Skeletal muscle satellite cell (primary cell): ENCODE results near the gene KCTD10.
A peak's percentile ranks its signal among the peaks of the same experiment; 100 is the strongest.

Experiments
- H3K27me3 ChIP-seq: 2 replicates; pipeline ENCODE4 v1.7.0; 2013; ENCODE audit warnings: low read length; ENCODE audit not compliant: control insufficient read depth, insufficient read depth
- H3K36me3 ChIP-seq: 2 replicates; pipeline ENCODE4 v1.7.0; 2013; ENCODE audit warnings: mild to moderate bottlenecking, control low read depth, low read length; ENCODE audit not compliant: insufficient read depth
- H3K4me1 ChIP-seq: 2 replicates; pipeline ENCODE4 v1.7.0; 2013; ENCODE audit warnings: low read length; ENCODE audit not compliant: control insufficient read depth, insufficient read depth
- H3K4me2 ChIP-seq: 2 replicates; pipeline ENCODE4 v1.7.0; 2013; ENCODE audit warnings: mild to moderate bottlenecking, low read length
- H3K4me3 ChIP-seq: 2 replicates; pipeline ENCODE4 v1.7.0; 2013; ENCODE audit warnings: low read length
- H3K9ac ChIP-seq: 2 replicates; pipeline ENCODE4 v1.7.0; 2013; ENCODE audit warnings: mild to moderate bottlenecking, low read depth, low read length, moderate library complexity
- H3K9me3 ChIP-seq: replicated peaks from 2 replicates; pipeline ENCODE4 v1.7.0; 2013; ENCODE audit warnings: mild to moderate bottlenecking, control low read depth, low read length

Gene KCTD10

DNA sequence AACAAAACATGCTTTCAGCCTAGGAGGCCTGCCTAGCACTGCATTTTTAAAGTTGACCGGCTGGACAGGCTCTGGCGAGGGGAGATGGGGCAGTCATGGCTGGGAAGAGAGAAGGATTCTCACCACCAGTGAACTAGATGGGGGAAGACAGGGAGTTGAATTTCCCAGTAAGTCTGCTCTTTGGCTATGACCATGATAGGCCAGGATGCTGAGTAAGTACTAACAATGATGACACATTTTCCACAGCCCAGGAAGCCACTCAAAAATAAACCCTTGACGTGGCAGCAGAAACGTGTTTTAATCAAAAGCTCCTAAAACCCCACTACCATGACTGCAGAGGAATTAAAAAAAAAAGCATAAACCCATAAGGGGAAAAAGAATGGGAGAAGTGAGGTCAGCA is 19.0 kb downstream of the KCTD10 start:
- H3K4me2 ChIP-seq = peak overlapping the region; percentile 48
- peaks cover 50% of the 10 kb centered on the region for H3K4me1 ChIP-seq
- no peak overlapping the region for H3K4me3 ChIP-seq
- H3K9me3 ChIP-seq = no peaks in the 10 kb centered on the region
- peaks cover 76% of the 10 kb centered on the region for H3K36me3 ChIP-seq
- no peaks in the 10 kb centered on the region for H3K27me3 ChIP-seq
- H3K9ac ChIP-seq = peak overlapping the region; percentile 49

DNA sequence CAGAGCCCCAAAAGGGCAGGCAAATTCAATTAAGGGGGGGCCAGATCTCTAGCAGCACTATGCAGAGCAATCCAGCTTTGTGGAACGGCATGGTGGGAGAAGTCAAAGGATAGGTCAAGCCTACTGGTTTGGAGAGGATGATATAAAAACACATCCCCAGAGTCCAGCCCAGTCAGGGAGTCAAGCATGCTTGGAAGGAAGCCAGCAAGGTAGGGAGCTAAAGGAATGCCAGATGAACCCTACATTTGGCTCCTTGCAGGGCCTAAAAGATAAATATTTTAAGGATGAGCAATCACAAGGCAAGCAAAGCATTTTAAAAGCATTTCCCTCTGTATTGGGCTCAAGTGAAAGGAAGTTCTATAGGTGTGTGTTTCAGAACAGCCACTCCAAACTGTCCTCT is 21.4 kb downstream of the KCTD10 start:
- Histone ChIP-seq H3K27me3 (no peaks in the 10 kb centered on the region), H3K36me3 (peaks cover 93% of the 10 kb centered on the region), H3K4me3 (no peak overlapping the region), H3K4me2 (no peak overlapping the region), H3K9me3 (no peaks in the 10 kb centered on the region), H3K9ac (no peak overlapping the region), H3K4me1 (peaks cover 27% of the 10 kb centered on the region)

DNA sequence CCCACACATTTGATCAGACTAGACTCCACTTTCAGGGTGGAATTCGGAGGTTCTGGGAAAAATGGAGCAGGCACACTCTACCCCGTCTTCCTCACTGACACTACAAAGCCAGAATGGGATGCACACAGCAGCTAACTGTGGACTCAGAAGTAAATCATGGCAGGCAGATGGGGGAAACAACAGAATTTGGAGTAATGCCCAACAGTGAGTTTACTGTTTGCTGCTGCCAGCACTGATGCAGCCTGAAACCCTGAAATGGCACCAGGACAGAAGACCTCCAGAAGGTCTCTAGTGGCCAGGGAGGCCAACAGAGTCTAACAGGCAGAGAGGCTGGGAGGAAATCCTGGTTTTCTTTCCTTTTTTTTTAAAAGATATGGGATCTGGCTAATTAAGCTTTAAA is 24.6 kb downstream of the KCTD10 start:
- Histone ChIP-seq H3K4me2 (no peak overlapping the region), H3K4me3 (no peak overlapping the region), H3K9me3 (no peaks in the 10 kb centered on the region), H3K27me3 (no peaks in the 10 kb centered on the region), H3K36me3 (peaks cover 91% of the 10 kb centered on the region), H3K9ac (no peak overlapping the region), H3K4me1 (peaks cover 7% of the 10 kb centered on the region)

DNA sequence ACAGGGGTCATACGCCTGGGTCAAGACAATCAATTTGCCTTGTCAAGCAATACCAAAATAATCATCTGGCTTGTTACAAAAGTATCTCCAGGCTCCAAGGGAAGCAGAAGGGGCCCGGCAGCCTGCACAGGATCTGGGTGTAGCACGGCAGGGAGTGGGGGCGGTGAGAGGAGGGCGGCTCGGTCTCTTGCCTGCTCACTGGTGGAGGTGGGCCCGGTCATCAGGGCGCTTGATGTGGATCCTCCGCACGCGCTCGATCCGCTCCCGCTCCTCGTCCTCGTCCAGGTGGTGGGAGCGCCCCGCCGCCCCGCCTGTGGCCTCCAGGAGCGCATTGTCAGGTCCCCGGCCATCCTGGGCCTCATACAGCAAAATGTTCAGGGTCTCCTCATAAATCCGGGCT is 25.7 kb downstream of the KCTD10 start:
- Histone ChIP-seq H3K36me3 (peaks cover 91% of the 10 kb centered on the region), H3K4me1 (peaks cover 5% of the 10 kb centered on the region), H3K9ac (no peak overlapping the region), H3K9me3 (no peaks in the 10 kb centered on the region), H3K4me3 (no peak overlapping the region), H3K27me3 (no peaks in the 10 kb centered on the region), H3K4me2 (no peak overlapping the region)

DNA sequence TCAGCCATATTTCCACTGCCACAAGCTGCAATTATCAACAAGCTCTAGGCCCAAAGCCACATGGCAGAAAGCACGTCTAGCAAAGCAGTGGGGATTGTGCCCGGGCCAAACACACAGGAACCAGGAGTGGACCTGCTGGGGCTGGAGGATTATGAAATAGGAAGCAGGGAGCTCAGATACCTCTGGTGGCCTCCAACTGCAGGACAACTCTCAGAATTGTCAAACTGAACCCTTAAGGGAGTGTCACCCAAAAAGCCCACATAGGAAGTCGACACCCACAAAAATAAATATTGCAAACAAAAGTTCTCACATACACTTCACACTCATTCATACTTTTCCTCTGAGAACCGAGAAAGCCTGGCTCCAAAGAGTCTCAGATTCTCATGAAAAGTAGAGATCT is 26.1 kb downstream of the KCTD10 start:
- Histone ChIP-seq H3K4me3 (no peak overlapping the region), H3K4me1 (peaks cover 7% of the 10 kb centered on the region), H3K4me2 (no peak overlapping the region), H3K9ac (no peak overlapping the region), H3K27me3 (no peaks in the 10 kb centered on the region), H3K9me3 (no peaks in the 10 kb centered on the region), H3K36me3 (peaks cover 90% of the 10 kb centered on the region)

DNA sequence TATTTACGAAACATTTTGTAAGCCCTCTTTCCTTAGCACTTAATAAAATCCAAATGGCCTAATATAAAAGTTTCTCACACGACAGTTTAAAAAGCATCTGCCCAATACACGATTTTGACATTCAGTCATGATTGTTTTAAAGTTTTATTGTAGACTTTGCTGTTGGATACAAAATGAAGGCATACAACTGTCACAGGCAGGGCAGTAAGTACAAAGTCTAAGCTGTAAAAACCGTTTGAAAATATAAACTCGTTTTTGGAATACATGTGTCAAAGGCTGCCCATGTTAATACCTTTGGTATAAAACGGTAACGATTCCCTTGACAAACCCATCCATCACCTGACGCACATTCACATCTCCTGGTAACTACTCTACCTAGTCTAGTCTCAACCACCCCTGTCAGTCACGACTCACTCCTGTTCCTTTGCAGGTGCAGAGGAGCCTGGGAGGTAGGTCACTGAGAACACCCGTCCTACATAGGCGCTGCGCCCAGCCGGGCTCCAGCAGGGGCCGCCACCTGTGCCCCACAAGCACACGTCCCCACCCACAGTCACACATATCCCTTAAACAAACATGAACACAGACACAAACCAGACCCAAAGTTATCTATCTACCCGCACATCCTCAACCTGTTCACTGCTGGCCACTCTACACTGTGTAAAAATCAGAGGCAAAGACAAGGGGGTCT is 27.1 kb downstream of the KCTD10 start:
- no peaks in the 10 kb centered on the region for H3K9me3 ChIP-seq
- no peak overlapping the region for H3K9ac ChIP-seq
- H3K4me2 ChIP-seq = no peak overlapping the region
- peaks cover 82% of the 10 kb centered on the region for H3K36me3 ChIP-seq
- H3K27me3 ChIP-seq = no peaks in the 10 kb centered on the region
- peaks cover 14% of the 10 kb centered on the region for H3K4me1 ChIP-seq
- no peak overlapping the region for H3K4me3 ChIP-seq

DNA sequence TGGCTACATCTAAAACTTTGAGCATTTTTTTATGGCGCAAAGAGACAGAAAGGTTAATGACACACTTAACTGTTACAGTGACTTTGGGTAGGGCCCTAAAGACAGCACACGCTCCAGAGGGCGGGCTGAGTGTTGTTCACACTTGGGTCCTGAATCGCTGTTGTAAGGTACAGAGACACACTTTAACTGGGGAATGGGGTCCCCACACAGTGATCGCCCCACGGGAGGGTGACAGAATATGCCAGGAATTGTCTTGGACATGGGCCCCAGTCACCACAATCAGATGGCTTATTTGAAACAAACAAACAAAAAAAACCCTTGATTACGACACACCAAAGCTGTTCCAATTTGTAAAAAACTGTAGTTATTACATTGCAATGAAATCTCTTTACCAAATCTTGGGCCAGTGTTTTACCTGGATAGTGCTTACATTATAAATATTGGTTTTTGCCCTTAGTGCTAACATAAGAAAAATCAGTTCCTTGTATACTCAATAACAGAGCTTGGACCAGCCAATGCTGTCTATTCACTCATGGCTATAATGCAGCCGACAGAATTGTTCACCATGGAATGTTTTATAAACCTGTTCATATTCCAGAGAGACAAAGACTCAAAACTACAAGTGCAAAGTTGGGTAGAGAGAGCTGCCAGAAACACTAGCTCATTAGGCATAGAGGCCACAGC is 28.3 kb downstream of the KCTD10 start:
- peaks cover 80% of the 10 kb centered on the region for H3K36me3 ChIP-seq
- H3K9ac ChIP-seq = no peak overlapping the region
- H3K27me3 ChIP-seq = no peaks in the 10 kb centered on the region
- no peak overlapping the region for H3K4me3 ChIP-seq
- no peak overlapping the region for H3K4me2 ChIP-seq
- peaks cover 26% of the 10 kb centered on the region for H3K4me1 ChIP-seq
- no peaks in the 10 kb centered on the region for H3K9me3 ChIP-seq

DNA sequence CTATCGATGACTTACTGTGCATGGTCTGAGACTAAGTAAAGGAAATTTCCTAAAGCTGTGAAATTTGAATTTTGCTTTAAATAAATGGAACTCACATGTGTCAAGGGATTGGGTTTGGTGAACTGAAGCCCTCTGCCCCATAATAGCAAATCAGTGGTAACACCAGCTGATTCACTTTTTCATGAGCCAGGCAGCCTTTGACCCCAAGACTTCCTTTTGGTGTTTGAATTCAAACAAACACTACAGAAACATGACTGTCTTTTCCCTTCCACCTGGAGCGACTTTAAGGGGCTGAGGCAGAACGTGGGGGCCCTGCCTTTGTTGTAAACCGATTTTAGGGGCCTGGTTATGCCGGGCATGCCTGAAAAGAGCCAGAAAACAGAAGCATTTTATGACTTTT is 28.8 kb downstream of the KCTD10 start:
- Histone ChIP-seq H3K36me3 (peaks cover 74% of the 10 kb centered on the region), H3K9me3 (no peaks in the 10 kb centered on the region), H3K4me1 (peaks cover 27% of the 10 kb centered on the region), H3K9ac (no peak overlapping the region), H3K4me2 (no peak overlapping the region), H3K27me3 (no peaks in the 10 kb centered on the region), H3K4me3 (no peak overlapping the region)

DNA sequence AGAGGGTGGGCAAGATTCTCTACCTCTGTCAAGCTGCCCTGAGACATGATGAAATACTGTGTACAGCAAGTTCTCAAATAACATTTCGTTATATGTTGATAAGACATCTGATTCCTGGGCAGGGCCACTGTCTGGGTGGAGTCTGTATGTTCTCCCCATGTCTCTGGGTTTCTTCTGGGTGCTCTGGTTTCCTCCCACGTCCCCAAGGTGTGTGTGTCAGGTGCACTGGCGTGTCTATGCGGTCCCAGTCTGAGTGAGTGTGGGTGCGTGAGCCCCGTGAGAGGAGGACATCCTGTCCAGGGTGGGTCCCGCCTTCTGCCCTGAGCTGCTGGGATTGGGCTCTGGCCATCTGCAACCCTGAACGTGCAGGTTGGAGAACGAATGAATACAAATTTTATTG is 29.6 kb downstream of the KCTD10 start:
- Histone ChIP-seq H3K36me3 (peaks cover 66% of the 10 kb centered on the region), H3K4me3 (no peak overlapping the region), H3K4me1 (peaks cover 27% of the 10 kb centered on the region), H3K9ac (no peak overlapping the region), H3K27me3 (no peaks in the 10 kb centered on the region), H3K9me3 (no peaks in the 10 kb centered on the region), H3K4me2 (no peak overlapping the region)

DNA sequence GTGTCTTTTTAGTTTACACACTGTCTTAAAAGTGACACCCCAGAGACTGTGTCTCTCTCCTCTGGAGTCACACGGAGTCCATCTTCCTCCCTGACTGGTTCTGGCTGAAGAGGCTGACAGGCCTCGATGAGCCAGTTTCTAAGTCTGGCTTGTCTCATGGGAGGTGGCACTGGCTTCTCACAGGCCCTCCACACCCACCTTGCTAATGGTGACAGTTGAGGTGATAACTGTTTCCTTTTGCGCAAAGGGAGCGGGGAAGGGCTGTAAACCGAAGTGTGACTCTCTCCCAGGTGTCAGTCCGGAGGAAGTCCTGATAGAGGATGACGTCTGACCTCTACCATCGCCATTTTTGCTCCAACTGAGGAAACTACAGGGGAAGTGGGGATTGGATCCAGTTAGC is 30.2 kb downstream of the KCTD10 start:
- no peak overlapping the region for H3K9ac ChIP-seq
- H3K9me3 ChIP-seq = no peaks in the 10 kb centered on the region
- H3K27me3 ChIP-seq = no peaks in the 10 kb centered on the region
- H3K36me3 ChIP-seq = peaks cover 60% of the 10 kb centered on the region
- H3K4me3 ChIP-seq = no peak overlapping the region
- H3K4me2 ChIP-seq = no peak overlapping the region
- H3K4me1 ChIP-seq = peaks cover 27% of the 10 kb centered on the region

DNA sequence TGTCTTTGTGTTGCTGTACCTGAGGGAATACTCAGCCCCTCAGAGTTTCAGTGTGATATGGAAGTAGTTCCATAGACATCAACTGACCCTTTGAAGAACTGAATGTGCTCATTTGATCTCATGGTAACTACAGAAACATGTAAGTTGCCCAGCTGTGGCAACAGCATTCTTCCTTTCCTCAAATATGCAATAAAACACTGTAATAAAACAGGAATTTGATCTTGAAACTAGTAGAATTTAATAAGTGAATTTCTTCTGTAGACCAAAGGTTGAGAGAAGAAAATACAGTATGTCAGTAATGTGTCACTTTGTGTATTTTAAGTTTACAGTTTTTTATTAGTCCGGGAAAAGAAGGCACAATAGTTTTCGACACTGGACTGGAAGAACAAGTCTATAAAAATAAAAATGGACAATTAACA is 31.9 kb downstream of the KCTD10 start:
- Histone ChIP-seq H3K4me3 (no peak overlapping the region), H3K4me2 (peak overlapping the region; percentile 45), H3K9me3 (no peaks in the 10 kb centered on the region), H3K4me1 (peaks cover 27% of the 10 kb centered on the region), H3K9ac (peak overlapping the region; percentile 72), H3K36me3 (peaks cover 43% of the 10 kb centered on the region), H3K27me3 (no peaks in the 10 kb centered on the region)

DNA sequence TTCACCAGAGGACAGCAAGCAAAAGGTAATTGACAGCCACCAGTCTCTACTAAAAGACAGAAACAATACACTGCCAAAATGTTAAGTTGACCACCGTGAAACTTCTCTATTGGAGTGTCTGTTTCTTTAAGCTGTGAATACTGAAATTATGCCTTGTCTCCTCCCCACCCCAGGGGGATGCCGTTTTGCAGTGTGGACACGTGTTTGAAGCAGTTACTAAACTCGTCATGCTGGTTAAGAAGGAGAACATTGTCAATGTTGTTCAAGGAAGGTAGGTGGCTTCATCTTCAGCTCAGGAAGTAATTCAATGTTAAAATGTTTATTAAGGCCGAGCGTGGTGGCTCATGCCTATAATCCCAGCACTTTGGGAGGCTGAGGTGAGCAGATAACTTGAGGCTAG is 32.8 kb downstream of the KCTD10 start:
- Histone ChIP-seq H3K4me1 (peaks cover 32% of the 10 kb centered on the region), H3K27me3 (no peaks in the 10 kb centered on the region), H3K9me3 (no peaks in the 10 kb centered on the region), H3K4me2 (no peak overlapping the region), H3K9ac (peak overlapping the region; percentile 61), H3K4me3 (no peak overlapping the region), H3K36me3 (peaks cover 42% of the 10 kb centered on the region)
